ENCODE results near the gene DDX28. TPM values are rescaled to one million over a fixed set of nuclear protein-coding genes. Genes with fewer than 3 reads are reported as not detected.

The DDX28 gene
- polyA plus RNA-seq, 3 donors = 14.7 to 42.9 (median 27.7) TPM

GRCh38 chr16:68049449-68049848 lies 26.4 kb upstream of the DDX28 start:
- Mint-ChIP-seq H3K4me1 (peaks cover 29% of the 10 kb centered on the region), H3K27me3 (ENCODE audit: low read depth in 3 of 3) (peaks cover 1 to 3% (median 1%) of the 10 kb centered on the region in 3 donors), H3K4me3 (no peak overlapping the region), H3K27ac (peak overlapping the region in 3 of 7 donors; percentile 7 to 72 (median 47)), H3K9me3 (peaks cover 0 to 2% (median 0%) of the 10 kb centered on the region in 7 donors), H3K36me3 (peaks cover 68 to 91% of the 10 kb centered on the region in 2 donors)
- peak in 1 of 3 donors; percentile 46 for DNase-seq
- no peak for TF ChIP-seq CTCF (IDR thresholded peaks at IDR 0.05)
- intact Hi-C loops (cut with micrococcal nuclease) = no loop called here
- Histone ChIP-seq H3K27me3 (ENCODE audit: control insufficient read depth in 2 of 2, insufficient read depth in 2 of 2, low read length in 2 of 2) (no peaks in the 10 kb centered on the region), H3K79me2 (ENCODE audit: insufficient read depth, low read length) (peaks cover 42% of the 10 kb centered on the region), H4K20me1 (ENCODE audit: insufficient read depth, low read length) (peaks cover 4% of the 10 kb centered on the region), H3K36me3 (replicated peaks in 1 of 2; ENCODE audit: control insufficient read depth in 1 of 2, insufficient read depth in 2 of 2, low read length in 2 of 2) (peaks cover 43 to 80% of the 10 kb centered on the region in 2 donors), H2AFZ (ENCODE audit: insufficient read depth, low read depth, low read length, poor library complexity, severe bottlenecking) (no peak overlapping the region), H3K4me1 (ENCODE audit: control insufficient read depth in 1 of 2, insufficient read depth in 2 of 2, low read length in 2 of 2) (peaks cover 9 to 13% of the 10 kb centered on the region in 2 donors), H3K4me3 (replicated peaks in 1 of 3; ENCODE audit: low read depth in 2 of 3, low read length in 3 of 3) (no peak overlapping the region), H3K9me3 (replicated peaks in 1 of 2; ENCODE audit: control insufficient read depth in 1 of 2, insufficient read depth in 1 of 2, low read length in 2 of 2) (no peaks in the 10 kb centered on the region), H3K9ac (ENCODE audit: insufficient read depth, low read length, poor library complexity, severe bottlenecking) (no peak overlapping the region), H3K27ac (ENCODE audit: low read depth in 1 of 2, low read length in 2 of 2) (peak overlapping the region; percentile 28 to 64), H3K4me2 (replicated peaks; ENCODE audit: extremely low read depth, low read length, poor library complexity, severe bottlenecking) (no peak overlapping the region)
- WGBS (ENCODE audit: insufficient coverage) = 92% methylated on average over 2 of the region's 2 CpGs

GRCh38 chr16:68047987-68048386 lies 25.0 kb upstream of the DDX28 start:
- no peak overlapping the region for H3K9ac ChIP-seq (ENCODE audit: insufficient read depth, low read length, poor library complexity, severe bottlenecking)
- H3K79me2 ChIP-seq (ENCODE audit: insufficient read depth, low read length) = peaks cover 56% of the 10 kb centered on the region
- Mint-ChIP-seq H3K36me3 (peaks cover 59 to 84% of the 10 kb centered on the region in 2 donors), H3K4me3 (no peak overlapping the region), H3K9me3 (no peaks in the 10 kb centered on the region), H3K4me1 (peaks cover 37% of the 10 kb centered on the region), H3K27me3 (ENCODE audit: low read depth in 3 of 3) (peaks cover 1 to 3% (median 1%) of the 10 kb centered on the region in 3 donors), H3K27ac (peak overlapping the region in 1 of 7 donors; percentile 48)
- no peaks in the 10 kb centered on the region for H3K9me3 ChIP-seq (replicated peaks in 1 of 2; ENCODE audit: control insufficient read depth in 1 of 2, insufficient read depth in 1 of 2, low read length in 2 of 2)
- no peak overlapping the region for H3K4me3 ChIP-seq (replicated peaks in 1 of 3; ENCODE audit: low read depth in 2 of 3, low read length in 3 of 3)
- no peak overlapping the region for H2AFZ ChIP-seq (ENCODE audit: insufficient read depth, low read depth, low read length, poor library complexity, severe bottlenecking)
- peaks cover 4% of the 10 kb centered on the region for H4K20me1 ChIP-seq (ENCODE audit: insufficient read depth, low read length)
- peaks cover 20 to 28% of the 10 kb centered on the region in 2 donors for H3K4me1 ChIP-seq (ENCODE audit: control insufficient read depth in 1 of 2, insufficient read depth in 2 of 2, low read length in 2 of 2)
- TF ChIP-seq CTCF (IDR thresholded peaks at IDR 0.05) = no peak
- no peak for DNase-seq
- no peak overlapping the region for H3K27ac ChIP-seq (ENCODE audit: low read depth in 1 of 2, low read length in 2 of 2)
- H3K27me3 ChIP-seq (ENCODE audit: control insufficient read depth in 2 of 2, insufficient read depth in 2 of 2, low read length in 2 of 2) = no peaks in the 10 kb centered on the region
- no peak overlapping the region for H3K4me2 ChIP-seq (replicated peaks; ENCODE audit: extremely low read depth, low read length, poor library complexity, severe bottlenecking)
- 100% methylated on average over 2 of the region's 2 CpGs for WGBS (ENCODE audit: insufficient coverage)
- peaks cover 29 to 66% of the 10 kb centered on the region in 2 donors for H3K36me3 ChIP-seq (replicated peaks in 1 of 2; ENCODE audit: control insufficient read depth in 1 of 2, insufficient read depth in 2 of 2, low read length in 2 of 2)
- intact Hi-C loops (cut with micrococcal nuclease) = no loop called here

All from CD14-positive monocyte (primary cell).